ENCODE results near the gene B4GALNT4. TPM values are rescaled to one million over a fixed set of nuclear protein-coding genes. Genes with fewer than 3 reads are reported as not detected.

Gene B4GALNT4
- total and polyA plus RNA-seq, 2 of the 8 experiments (the other 6 are each of a cell fraction or from before 2014, with no cell fraction given) = 40.9 to 76.3 TPM

GRCh38 chr11:398826-399225 lies 29.5 kb downstream of the B4GALNT4 start (continued):
- TF ChIP-seq GTF2F1 (IDR thresholded peaks at IDR 0.05; ENCODE audit: borderline replicate concordance, low read depth, low read length) = no peak

Measured in H1 (cell line).